Measurements from ENCODE around the gene FGR.

FGR gene

GRCh38 chr1:27612718-27613117 lies 22.3 kb downstream of the FGR start:
- no peak for DNase-seq (ENCODE audit: low spot score)
- TF ChIP-seq CTCF (IDR thresholded peaks at IDR 0.05), result no peak
- no peak overlapping the region for H3K4me3 ChIP-seq
- no peak overlapping the region for H3K27ac ChIP-seq

GRCh38 chr1:27611450-27611849 lies 23.5 kb downstream of the FGR start:
- no peak for TF ChIP-seq CTCF (IDR thresholded peaks at IDR 0.05)
- DNase-seq (ENCODE audit: low spot score), result no peak
- H3K27ac ChIP-seq, result no peak overlapping the region
- H3K4me3 ChIP-seq, result no peak overlapping the region

- DNase-seq (ENCODE audit: low spot score), result no peak
- Histone ChIP-seq H3K4me3 (no peak overlapping the region), H3K27ac (no peak overlapping the region)
- TF ChIP-seq CTCF (IDR thresholded peaks at IDR 0.05), result no peak
These were observed 25.3 kb downstream of the FGR start for GRCh38 chr1:27609618-27610240.

GRCh38 chr1:27609210-27609555 lies 25.8 kb downstream of the FGR start:
- no peak for TF ChIP-seq CTCF (IDR thresholded peaks at IDR 0.05)
- H3K27ac ChIP-seq, result no peak overlapping the region
- no peak overlapping the region for H3K4me3 ChIP-seq
- DNase-seq (ENCODE audit: low spot score), result no peak

GRCh38 chr1:27607239-27607804 lies 27.7 kb downstream of the FGR start:
- no peak overlapping the region for H3K4me3 ChIP-seq
- no peak overlapping the region for H3K27ac ChIP-seq
- no peak for DNase-seq (ENCODE audit: low spot score)
- no peak for TF ChIP-seq CTCF (IDR thresholded peaks at IDR 0.05)

GRCh38 chr1:27606708-27607238 lies 28.2 kb downstream of the FGR start:
- Histone ChIP-seq H3K4me3 (no peak overlapping the region), H3K27ac (no peak overlapping the region)
- DNase-seq (ENCODE audit: low spot score), result no peak
- no peak for TF ChIP-seq CTCF (IDR thresholded peaks at IDR 0.05)

All from coronary artery (tissue), 2 donors.